MM.1S (cell line): ENCODE data around the gene SACS.
"Not testable (repeated sequence)": the region's sequence is repeated elsewhere in the genome, so short reads cannot be mapped to it uniquely, and the experiment has no call there.

Experiments
- DNase-seq: peaks from one replicate; pipeline ENCODE4 v3.0.0-alpha.2; 2015
- H2AFZ ChIP-seq: fragments of 300-600 bp; sonication (generic); 2 replicates; pipeline ENCODE4 v1.6.0; 2016; ENCODE audit warnings: antibody characterized with exemption, low read length
- H3F3A ChIP-seq: fragments of 300-600 bp; sonication (generic); 2 replicates; pipeline ENCODE4 v1.6.1; 2016; ENCODE audit warnings: mild to moderate bottlenecking, antibody characterized with exemption, low read length, moderate library complexity, mixed read lengths; ENCODE audit not compliant: insufficient read depth
- H3K27ac ChIP-seq: fragments of 300-600 bp; sonication (generic); 2 replicates; pipeline ENCODE4 v1.5.1; 2016; ENCODE audit warnings: mild to moderate bottlenecking, low read length
- H3K27me3 ChIP-seq: fragments of 300-600 bp; sonication (generic); replicated peaks from 2 replicates; pipeline ENCODE4 v1.6.0; 2016; ENCODE audit warnings: low read length; ENCODE audit not compliant: insufficient read depth
- H3K36me3 ChIP-seq: fragments of 300-600 bp; sonication (generic); replicated peaks from 2 replicates; pipeline ENCODE4 v1.6.1; 2016; ENCODE audit warnings: mild to moderate bottlenecking, low read length, mixed read lengths; ENCODE audit not compliant: insufficient read depth
- H3K4me1 ChIP-seq: fragments of 300-600 bp; sonication (generic); 2 replicates; pipeline ENCODE4 v1.6.1; 2016; ENCODE audit warnings: low read length, mixed read lengths
- H3K4me2 ChIP-seq: fragments of 300-600 bp; sonication (generic); 2 replicates; pipeline ENCODE4 v1.6.0; 2016; ENCODE audit warnings: low read depth, low read length
- H3K4me3 ChIP-seq: fragments of 300-600 bp; sonication (generic); 2 replicates; pipeline ENCODE4 v1.5.1; 2016; ENCODE audit warnings: low read length, mixed read lengths
- H3K79me2 ChIP-seq: fragments of 300-600 bp; sonication (generic); 2 replicates; pipeline ENCODE4 v1.6.1; 2016; ENCODE audit warnings: mixed run types, low read length, mixed read lengths
- H3K9ac ChIP-seq: fragments of 300-600 bp; sonication (generic); 2 replicates; pipeline ENCODE4 v1.6.1; 2016; ENCODE audit warnings: low read length, mixed read lengths
- H3K9me2 ChIP-seq: fragments of 300-600 bp; sonication (generic); replicated peaks from 2 replicates; pipeline ENCODE4 v1.6.1; 2016; ENCODE audit warnings: mild to moderate bottlenecking, low read length, mixed read lengths; ENCODE audit not compliant: insufficient read depth
- H3K9me3 ChIP-seq: fragments of 300-600 bp; sonication (generic); replicated peaks from 2 replicates; pipeline ENCODE4 v1.6.1; 2016; ENCODE audit warnings: mild to moderate bottlenecking, low read length, mixed read lengths; ENCODE audit not compliant: insufficient read depth
- H4K20me1 ChIP-seq: fragments of 300-600 bp; sonication (generic); 2 replicates; pipeline ENCODE4 v1.6.1; 2016; ENCODE audit warnings: mild to moderate bottlenecking, low read length, moderate library complexity, mixed read lengths; ENCODE audit not compliant: insufficient read depth
- EZH2 ChIP-seq: fragments of 300-600 bp; sonication (generic); optimal IDR thresholded peaks from 2 replicates; pipeline ENCODE3; 2017; ENCODE audit warnings: low read depth, mild to moderate bottlenecking, antibody characterized with exemption, low read length, mixed read lengths
- EZH2phosphoT487 ChIP-seq: fragments of 300-600 bp; sonication (generic); IDR thresholded peaks from 2 replicates; pipeline ENCODE4 v1.6.1; 2018; ENCODE audit warnings: antibody characterized with exemption, low read length
- TF ChIP-seq, protein P1 (sequence below): fragments of 300-600 bp; sonication (generic); IDR thresholded peaks from 2 replicates; pipeline ENCODE4 v1.5.1; 2016; ENCODE audit warnings: antibody characterized with exemption, low read length, mixed read lengths

Gene SACS

DNA sequence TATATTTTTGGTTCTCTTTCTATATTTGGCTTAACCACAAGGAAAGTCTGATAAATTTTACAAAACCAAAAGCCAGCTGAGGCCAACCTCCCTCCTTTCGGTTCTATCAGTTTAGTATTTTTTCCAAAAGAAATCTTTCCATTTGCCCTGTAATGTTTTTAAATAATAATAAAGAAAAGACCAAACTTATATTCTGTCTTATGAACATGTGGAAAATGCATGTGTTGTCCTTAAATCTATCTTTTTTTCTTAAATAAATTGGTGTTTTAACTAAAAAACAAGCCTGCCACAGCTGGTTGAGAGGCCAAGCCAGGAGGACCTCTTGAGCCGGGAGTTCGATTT, 113.6 kb downstream of the SACS start:
- DNase-seq, result no peak
- TF ChIP-seq EZH2, result no peak
- TF ChIP-seq, protein P1, sequence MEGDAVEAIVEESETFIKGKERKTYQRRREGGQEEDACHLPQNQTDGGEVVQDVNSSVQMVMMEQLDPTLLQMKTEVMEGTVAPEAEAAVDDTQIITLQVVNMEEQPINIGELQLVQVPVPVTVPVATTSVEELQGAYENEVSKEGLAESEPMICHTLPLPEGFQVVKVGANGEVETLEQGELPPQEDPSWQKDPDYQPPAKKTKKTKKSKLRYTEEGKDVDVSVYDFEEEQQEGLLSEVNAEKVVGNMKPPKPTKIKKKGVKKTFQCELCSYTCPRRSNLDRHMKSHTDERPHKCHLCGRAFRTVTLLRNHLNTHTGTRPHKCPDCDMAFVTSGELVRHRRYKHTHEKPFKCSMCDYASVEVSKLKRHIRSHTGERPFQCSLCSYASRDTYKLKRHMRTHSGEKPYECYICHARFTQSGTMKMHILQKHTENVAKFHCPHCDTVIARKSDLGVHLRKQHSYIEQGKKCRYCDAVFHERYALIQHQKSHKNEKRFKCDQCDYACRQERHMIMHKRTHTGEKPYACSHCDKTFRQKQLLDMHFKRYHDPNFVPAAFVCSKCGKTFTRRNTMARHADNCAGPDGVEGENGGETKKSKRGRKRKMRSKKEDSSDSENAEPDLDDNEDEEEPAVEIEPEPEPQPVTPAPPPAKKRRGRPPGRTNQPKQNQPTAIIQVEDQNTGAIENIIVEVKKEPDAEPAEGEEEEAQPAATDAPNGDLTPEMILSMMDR, result no peak
- TF ChIP-seq EZH2phosphoT487, result no peak
- no peak overlapping the region for H3K9ac ChIP-seq
- H3K79me2 ChIP-seq, result no peaks in the 10 kb centered on the region
- H2AFZ ChIP-seq, result no peak overlapping the region
- H3K36me3 ChIP-seq, result no peaks in the 10 kb centered on the region
- H3K9me3 ChIP-seq, result no peaks in the 10 kb centered on the region
- H3K27ac ChIP-seq, result no peak overlapping the region
- H3K4me2 ChIP-seq, result no peak overlapping the region
- H3F3A ChIP-seq, result no peaks in the 10 kb centered on the region
- no peaks in the 10 kb centered on the region for H3K9me2 ChIP-seq
- H4K20me1 ChIP-seq, result no peaks in the 10 kb centered on the region
- no peaks in the 10 kb centered on the region for H3K27me3 ChIP-seq
- H3K4me3 ChIP-seq, result no peak overlapping the region
- H3K4me1 ChIP-seq, result no peaks in the 10 kb centered on the region

GRCh38 chr13:23314837-23315236, 118.7 kb downstream of the SACS start:
- H2AFZ ChIP-seq, H3K4me1 ChIP-seq, H3K9me3 ChIP-seq, H3K79me2 ChIP-seq, H3K9ac ChIP-seq, H3K4me3 ChIP-seq, H3K36me3 ChIP-seq, DNase-seq, H4K20me1 ChIP-seq, H3F3A ChIP-seq, H3K4me2 ChIP-seq, H3K27ac ChIP-seq, H3K9me2 ChIP-seq, H3K27me3 ChIP-seq: not testable (repeated sequence)

DNA sequence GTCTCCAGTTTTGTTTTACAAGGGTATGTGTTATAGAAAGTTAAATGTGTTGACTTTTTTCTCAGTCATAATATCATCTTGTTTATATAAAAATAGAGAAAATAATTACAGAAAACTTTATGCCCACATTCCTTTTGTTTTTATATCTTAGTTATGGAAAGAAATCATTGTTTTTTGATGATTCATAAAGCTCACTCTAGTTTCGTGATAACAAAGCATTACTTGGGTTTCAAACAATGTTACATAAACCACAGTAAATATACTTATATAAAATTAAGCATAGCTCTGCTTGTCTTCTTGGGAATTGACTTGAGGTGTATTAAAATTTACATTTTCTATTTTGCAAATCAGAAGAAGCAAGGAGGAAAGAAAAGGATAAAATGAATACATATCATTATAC, 140.9 kb downstream of the SACS start:
- Histone ChIP-seq H3F3A (no peaks in the 10 kb centered on the region), H3K79me2 (no peaks in the 10 kb centered on the region), H3K36me3 (no peaks in the 10 kb centered on the region), H3K27me3 (no peaks in the 10 kb centered on the region), H3K9me3 (no peaks in the 10 kb centered on the region), H3K4me2 (no peak overlapping the region), H3K4me3 (no peak overlapping the region), H3K4me1 (no peaks in the 10 kb centered on the region), H3K27ac (no peak overlapping the region), H2AFZ (no peak overlapping the region), H3K9me2 (no peaks in the 10 kb centered on the region), H4K20me1 (no peaks in the 10 kb centered on the region), H3K9ac (no peak overlapping the region)
- TF ChIP-seq EZH2, result no peak
- TF ChIP-seq, protein P1, result no peak
- DNase-seq, result no peak

GRCh38 chr13:23289917-23290357, 143.6 kb downstream of the SACS start:
- DNase-seq, result no peak

More at GRCh38 chr13:23289917-23290357, 143.6 kb downstream of the SACS start:
- no peaks in the 10 kb centered on the region for H3K36me3 ChIP-seq
- H3K9me3 ChIP-seq, result no peaks in the 10 kb centered on the region
- no peaks in the 10 kb centered on the region for H3F3A ChIP-seq
- H2AFZ ChIP-seq, result no peak overlapping the region
- no peak overlapping the region for H3K4me3 ChIP-seq
- H3K27ac ChIP-seq, result no peak overlapping the region
- no peak overlapping the region for H3K9ac ChIP-seq
- H3K4me1 ChIP-seq, result no peaks in the 10 kb centered on the region
- H3K27me3 ChIP-seq, result no peaks in the 10 kb centered on the region
- no peaks in the 10 kb centered on the region for H3K79me2 ChIP-seq
- no peaks in the 10 kb centered on the region for H3K9me2 ChIP-seq
- H3K4me2 ChIP-seq, result no peak overlapping the region
- no peaks in the 10 kb centered on the region for H4K20me1 ChIP-seq
- TF ChIP-seq EZH2phosphoT487 (no peak), EZH2 (no peak)
- TF ChIP-seq, protein P1, result no peak
